ENCODE results near the gene PSMD11. TPM values are rescaled to one million over a fixed set of nuclear protein-coding genes. Genes with fewer than 3 reads are reported as not detected.

Gene PSMD11
- total and polyA plus RNA-seq, 2 of the 13 experiments (the other 11 are each of a cell fraction or from before 2014, with no cell fraction given): 69.8 to 152 TPM

GRCh38 chr17:32444301-32445073, at the start of gene PSMD11 (continued):
- TF ChIP-seq HNF1A (IDR thresholded peaks at IDR 0.05; ENCODE audit: low read depth): no peak
- TF ChIP-seq HNF1A (CRISPR knock-in tag; IDR thresholded peaks at IDR 0.05; ENCODE audit: borderline replicate concordance): peak; percentile 63; the same call in 1 of the 2 replicates
- TF ChIP-seq, protein P1, sequence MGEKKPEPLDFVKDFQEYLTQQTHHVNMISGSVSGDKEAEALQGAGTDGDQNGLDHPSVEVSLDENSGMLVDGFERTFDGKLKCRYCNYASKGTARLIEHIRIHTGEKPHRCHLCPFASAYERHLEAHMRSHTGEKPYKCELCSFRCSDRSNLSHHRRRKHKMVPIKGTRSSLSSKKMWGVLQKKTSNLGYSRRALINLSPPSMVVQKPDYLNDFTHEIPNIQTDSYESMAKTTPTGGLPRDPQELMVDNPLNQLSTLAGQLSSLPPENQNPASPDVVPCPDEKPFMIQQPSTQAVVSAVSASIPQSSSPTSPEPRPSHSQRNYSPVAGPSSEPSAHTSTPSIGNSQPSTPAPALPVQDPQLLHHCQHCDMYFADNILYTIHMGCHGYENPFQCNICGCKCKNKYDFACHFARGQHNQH (CRISPR knock-in tag; IDR thresholded peaks at IDR 0.05): peak; percentile 95; the same call in 1 of the 2 replicates
- no peak for TF ChIP-seq EZH2 (conservative IDR thresholded peaks at IDR 0.05; ENCODE audit: low read depth, low read length)
- peak; percentile 58 to 75 for TF ChIP-seq POLR2A (IDR thresholded peaks at IDR 0.05; ENCODE audit: insufficient read depth in 1 of 2, low read depth in 2 of 2, low read length in 2 of 2)
- no peak for TF ChIP-seq BATF2 (CRISPR knock-in tag; IDR thresholded peaks at IDR 0.05)
- TF ChIP-seq ZNF644 (CRISPR knock-in tag; IDR thresholded peaks at IDR 0.05; ENCODE audit: low read depth): no peak
- no peak for TF ChIP-seq NR1H2 (CRISPR knock-in tag; IDR thresholded peaks at IDR 0.05; ENCODE audit: borderline replicate concordance, low read depth)
- 0 out of 2 replicates have a peak, but pooled peaks have one; percentile 46 for TF ChIP-seq SNAPC2 (CRISPR knock-in tag; IDR thresholded peaks at IDR 0.05)
- 0 out of 2 replicates have a peak, but pooled peaks have one; percentile 19 for TF ChIP-seq PHF21A (CRISPR knock-in tag; IDR thresholded peaks at IDR 0.05)
- 0 out of 2 replicates have a peak, but pooled peaks have one; percentile 64 for TF ChIP-seq ZNF235 (CRISPR knock-in tag; IDR thresholded peaks at IDR 0.05; ENCODE audit: borderline replicate concordance)
- 0 out of 2 replicates have a peak, but pooled peaks have one; percentile 50 for TF ChIP-seq TGIF2 (CRISPR knock-in tag; IDR thresholded peaks at IDR 0.05)
- TF ChIP-seq NPAS2 (CRISPR knock-in tag; IDR thresholded peaks at IDR 0.05; ENCODE audit: borderline replicate concordance): no peak
- peak in 1 of 2 experiments; percentile 74; a peak in 1 of 4 replicates for TF ChIP-seq KLF16 (CRISPR knock-in tag; IDR thresholded peaks at IDR 0.05)
- peak; percentile 87; the same call in 1 of the 2 replicates for TF ChIP-seq KLF12 (CRISPR knock-in tag; IDR thresholded peaks at IDR 0.05; ENCODE audit: borderline replicate concordance)
- TF ChIP-seq, protein P2, sequence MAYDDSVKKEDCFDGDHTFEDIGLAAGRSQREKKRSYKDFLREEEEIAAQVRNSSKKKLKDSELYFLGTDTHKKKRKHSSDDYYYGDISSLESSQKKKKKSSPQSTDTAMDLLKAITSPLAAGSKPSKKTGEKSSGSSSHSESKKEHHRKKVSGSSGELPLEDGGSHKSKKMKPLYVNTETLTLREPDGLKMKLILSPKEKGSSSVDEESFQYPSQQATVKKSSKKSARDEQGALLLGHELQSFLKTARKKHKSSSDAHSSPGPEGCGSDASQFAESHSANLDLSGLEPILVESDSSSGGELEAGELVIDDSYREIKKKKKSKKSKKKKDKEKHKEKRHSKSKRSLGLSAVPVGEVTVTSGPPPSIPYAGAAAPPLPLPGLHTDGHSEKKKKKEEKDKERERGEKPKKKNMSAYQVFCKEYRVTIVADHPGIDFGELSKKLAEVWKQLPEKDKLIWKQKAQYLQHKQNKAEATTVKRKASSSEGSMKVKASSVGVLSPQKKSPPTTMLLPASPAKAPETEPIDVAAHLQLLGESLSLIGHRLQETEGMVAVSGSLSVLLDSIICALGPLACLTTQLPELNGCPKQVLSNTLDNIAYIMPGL (CRISPR knock-in tag; IDR thresholded peaks at IDR 0.05; ENCODE audit: borderline replicate concordance in 1 of 2, low read depth in 1 of 2): peak; percentile 89 to 94; a peak in 3 of 4 replicates
- peak; percentile 79 for TF ChIP-seq ASH2L (IDR thresholded peaks at IDR 0.05; ENCODE audit: insufficient read length, low read depth, low read length)
- peak; percentile 73; the same call in 1 of the 2 replicates for TF ChIP-seq ARNT2 (CRISPR knock-in tag; IDR thresholded peaks at IDR 0.05; ENCODE audit: low read depth)
